BLaER1 (cell line): ENCODE measurements around the gene DMTF1.
A peak's percentile ranks its signal among the peaks of the same experiment; 100 is the strongest.
"Not testable (repeated sequence)": the region's sequence is repeated elsewhere in the genome, so short reads cannot be mapped to it uniquely, and the experiment has no call there.

Experiments used
- H3K27ac ChIP-seq: shearing (Covaris generic); formaldehyde crosslinking; 2 replicates; pipeline ENCODE4 v1.8.1; 2022
- H3K27me3 ChIP-seq: shearing (Covaris generic); formaldehyde crosslinking; 2 replicates; pipeline ENCODE4 v1.8.1; 2022
- H3K36me3 ChIP-seq: shearing (Covaris generic); formaldehyde crosslinking; 2 replicates; pipeline ENCODE4 v1.8.1; 2022
- H3K4me1 ChIP-seq: shearing (Covaris generic); formaldehyde crosslinking; 2 replicates; pipeline ENCODE4 v1.8.1; 2022
- H3K4me2 ChIP-seq: shearing (Covaris generic); formaldehyde crosslinking; 2 replicates; pipeline ENCODE4 v1.8.1; 2022
- H3K4me3 ChIP-seq: shearing (Covaris generic); formaldehyde crosslinking; 2 replicates; pipeline ENCODE4 v1.8.1; 2022
- H3K9ac ChIP-seq: shearing (Covaris generic); formaldehyde crosslinking; 2 replicates; pipeline ENCODE4 v1.8.1; 2022
- H3K9me3 ChIP-seq: shearing (Covaris generic); formaldehyde crosslinking; 2 replicates; pipeline ENCODE4 v1.8.1; 2022
- H4K20me1 ChIP-seq: shearing (Covaris generic); formaldehyde crosslinking; 2 replicates; pipeline ENCODE4 v1.8.1; 2022
- Cebpa-rat ChIP-seq: shearing (Covaris generic); IDR thresholded peaks from 2 replicates; pipeline ENCODE4 v1.8.1; 2022

The DMTF1 gene, protein sequence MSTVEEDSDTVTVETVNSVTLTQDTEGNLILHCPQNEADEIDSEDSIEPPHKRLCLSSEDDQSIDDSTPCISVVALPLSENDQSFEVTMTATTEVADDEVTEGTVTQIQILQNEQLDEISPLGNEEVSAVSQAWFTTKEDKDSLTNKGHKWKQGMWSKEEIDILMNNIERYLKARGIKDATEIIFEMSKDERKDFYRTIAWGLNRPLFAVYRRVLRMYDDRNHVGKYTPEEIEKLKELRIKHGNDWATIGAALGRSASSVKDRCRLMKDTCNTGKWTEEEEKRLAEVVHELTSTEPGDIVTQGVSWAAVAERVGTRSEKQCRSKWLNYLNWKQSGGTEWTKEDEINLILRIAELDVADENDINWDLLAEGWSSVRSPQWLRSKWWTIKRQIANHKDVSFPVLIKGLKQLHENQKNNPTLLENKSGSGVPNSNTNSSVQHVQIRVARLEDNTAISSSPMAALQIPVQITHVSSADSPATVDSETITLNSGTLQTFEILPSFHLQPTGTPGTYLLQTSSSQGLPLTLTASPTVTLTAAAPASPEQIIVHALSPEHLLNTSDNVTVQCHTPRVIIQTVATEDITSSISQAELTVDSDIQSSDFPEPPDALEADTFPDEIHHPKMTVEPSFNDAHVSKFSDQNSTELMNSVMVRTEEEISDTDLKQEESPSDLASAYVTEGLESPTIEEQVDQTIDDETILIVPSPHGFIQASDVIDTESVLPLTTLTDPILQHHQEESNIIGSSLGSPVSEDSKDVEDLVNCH

DNA sequence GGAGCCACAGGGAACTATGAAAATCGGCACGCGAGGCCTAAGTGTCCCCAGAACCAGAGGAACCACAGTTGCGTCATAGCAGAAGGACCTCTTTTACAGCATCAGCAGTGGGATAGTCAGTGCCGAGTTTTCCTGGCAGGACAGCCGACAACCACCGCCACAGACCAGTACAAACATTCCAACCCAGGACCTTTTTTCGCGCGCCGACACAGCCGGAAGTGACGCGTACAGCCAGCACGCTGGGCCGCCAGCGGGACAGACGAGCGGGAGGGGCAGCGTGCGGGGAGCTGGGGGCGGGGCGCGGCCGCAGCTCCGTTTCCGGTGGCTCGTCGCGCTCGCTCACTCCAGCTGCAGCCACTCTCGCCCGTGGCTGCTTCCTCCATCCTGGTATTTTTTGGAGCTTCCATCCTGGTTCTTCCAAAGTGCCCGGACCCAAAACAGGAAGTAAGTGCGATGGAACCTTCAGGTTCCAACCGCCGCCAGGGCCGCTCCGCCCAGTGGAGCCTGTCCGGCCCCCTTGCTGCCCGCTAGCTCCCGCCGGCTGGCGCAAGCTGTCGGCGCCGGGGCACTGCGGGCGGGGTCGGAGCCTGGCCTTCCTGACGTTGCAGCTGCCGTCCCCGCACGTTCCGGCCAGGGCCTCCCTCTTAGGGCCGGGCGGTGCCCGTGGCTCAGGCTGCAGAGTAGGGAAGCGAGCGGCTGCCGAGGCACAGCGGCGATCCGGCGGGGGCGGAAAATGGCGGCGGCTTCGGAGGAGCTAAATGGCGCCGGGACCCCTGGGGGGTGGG, at the start of gene DMTF1:
Gene DMTF1, plus strand, starts transcription at position 342 of the 785 bp plus-strand sequence. CDS start 12,489 bp downstream, outside the sequence.
- Histone ChIP-seq H3K4me1 (peaks cover 49% of the 10 kb centered on the region), H3K27me3 (no peaks in the 10 kb centered on the region), H3K9ac (peak within 1 kb of the TSS; percentile 98), H3K36me3 (0 out of 2 replicates have a peak, but pooled peaks cover 3% of the 10 kb centered on the region), H3K9me3 (no peaks in the 10 kb centered on the region), H4K20me1 (peaks cover 42% of the 10 kb centered on the region), H3K4me2 (peak within 1 kb of the TSS; percentile 91), H3K4me3 (peak within 1 kb of the TSS; percentile 94), H3K27ac (peak within 1 kb of the TSS; percentile 98)
- 0 out of 2 replicates have a peak, but pooled peaks have one; percentile 22 for TF ChIP-seq Cebpa-rat

- Histone ChIP-seq H3K9ac (no peak overlapping the region), H3K4me1 (peaks cover 6% of the 10 kb centered on the region; the same call in 1 of the 2 replicates), H3K4me2 (no peak overlapping the region), H3K27ac (no peak overlapping the region), H4K20me1 (no peaks in the 10 kb centered on the region), H3K27me3 (no peaks in the 10 kb centered on the region), H3K36me3 (no peaks in the 10 kb centered on the region), H3K9me3 (peaks cover 5% of the 10 kb centered on the region; the same call in 1 of the 2 replicates), H3K4me3 (no peak overlapping the region)
- no peak for TF ChIP-seq Cebpa-rat
These were observed 46.9 kb upstream of the DMTF1 start for GRCh38 chr7:87105401-87105800.

DNA sequence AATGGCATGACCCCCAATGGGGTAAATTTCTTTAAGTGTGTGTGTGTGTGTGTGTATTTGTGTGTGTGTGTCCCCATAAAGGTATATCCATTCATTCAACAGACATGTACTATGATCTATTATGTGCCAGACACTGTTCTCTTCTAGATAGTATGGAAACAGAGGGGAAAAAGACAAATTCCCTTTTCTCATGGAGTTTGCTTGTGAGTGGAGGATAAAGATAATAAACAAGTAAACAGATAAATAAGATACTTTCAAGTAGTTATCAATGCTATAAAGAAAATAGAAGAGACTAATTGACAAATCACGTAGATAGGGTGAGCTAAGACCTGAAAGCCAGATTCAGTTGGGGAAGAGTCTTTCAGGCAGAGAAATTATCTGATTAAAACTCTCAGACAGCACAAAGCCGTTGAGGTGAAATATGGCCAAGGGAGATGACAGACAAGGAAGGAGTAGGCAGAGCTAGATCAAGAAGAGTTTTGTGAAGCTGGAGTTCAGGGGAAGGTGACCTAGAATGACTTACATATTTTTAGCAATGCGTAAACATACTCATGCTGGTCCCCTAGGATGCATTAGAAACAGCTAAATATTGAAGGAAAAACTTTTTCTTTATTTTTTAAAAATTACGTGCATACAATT, 45.2 kb upstream of the DMTF1 start:
- Histone ChIP-seq H3K4me2 (no peak overlapping the region), H3K4me3 (no peak overlapping the region), H3K9ac (no peak overlapping the region), H4K20me1 (no peaks in the 10 kb centered on the region), H3K36me3 (no peaks in the 10 kb centered on the region), H3K4me1 (peaks cover 6% of the 10 kb centered on the region; the same call in 1 of the 2 replicates), H3K27ac (no peak overlapping the region), H3K9me3 (peaks cover 5% of the 10 kb centered on the region; the same call in 1 of the 2 replicates), H3K27me3 (no peaks in the 10 kb centered on the region)
- TF ChIP-seq Cebpa-rat, result no peak

DNA sequence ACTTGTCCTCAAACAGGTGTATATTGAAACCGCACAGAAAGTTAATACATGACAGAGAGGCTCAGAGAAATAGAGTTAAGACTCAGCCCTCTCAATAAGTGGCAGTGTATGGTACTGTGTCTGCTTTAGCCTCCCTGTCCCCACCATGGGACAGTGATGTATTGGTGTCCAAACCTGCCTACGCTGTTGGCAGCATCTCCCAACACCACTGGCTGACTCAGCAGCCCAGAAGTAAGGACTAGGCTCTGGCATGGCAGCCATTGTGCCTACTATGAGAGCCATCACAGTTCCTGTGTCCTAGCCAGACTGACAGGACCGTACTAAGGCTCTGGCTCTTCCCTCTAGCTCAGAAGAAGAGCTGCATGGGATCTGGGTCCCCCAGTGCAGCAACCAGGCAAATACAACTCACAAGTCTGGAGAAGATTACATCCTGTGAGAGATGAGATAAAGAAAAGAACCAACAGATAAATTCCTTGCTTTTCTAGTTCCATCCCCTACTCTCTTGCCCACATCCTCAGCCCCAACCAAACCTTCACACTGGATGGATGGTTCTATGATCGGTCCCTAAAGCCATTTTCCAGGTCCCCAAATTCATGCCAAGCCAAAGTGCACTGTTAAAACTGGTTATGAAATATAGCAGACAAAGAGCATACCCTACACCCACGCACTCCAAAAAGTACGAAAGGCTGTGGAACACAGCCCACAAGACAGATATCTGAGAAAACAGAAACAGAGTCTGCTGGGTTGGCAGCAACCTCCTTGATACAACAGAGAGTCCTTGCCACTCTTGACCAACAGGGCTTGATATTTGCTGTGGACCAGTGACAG, 44.1 kb upstream of the DMTF1 start:
- Histone ChIP-seq H3K9me3 (peaks cover 5% of the 10 kb centered on the region; the same call in 1 of the 2 replicates), H3K4me2 (no peak overlapping the region), H3K27ac (no peak overlapping the region), H3K4me3 (no peak overlapping the region), H3K4me1 (peaks cover 6% of the 10 kb centered on the region; the same call in 1 of the 2 replicates), H4K20me1 (no peaks in the 10 kb centered on the region), H3K27me3 (no peaks in the 10 kb centered on the region), H3K9ac (no peak overlapping the region), H3K36me3 (no peaks in the 10 kb centered on the region)
- TF ChIP-seq Cebpa-rat, result no peak

DNA sequence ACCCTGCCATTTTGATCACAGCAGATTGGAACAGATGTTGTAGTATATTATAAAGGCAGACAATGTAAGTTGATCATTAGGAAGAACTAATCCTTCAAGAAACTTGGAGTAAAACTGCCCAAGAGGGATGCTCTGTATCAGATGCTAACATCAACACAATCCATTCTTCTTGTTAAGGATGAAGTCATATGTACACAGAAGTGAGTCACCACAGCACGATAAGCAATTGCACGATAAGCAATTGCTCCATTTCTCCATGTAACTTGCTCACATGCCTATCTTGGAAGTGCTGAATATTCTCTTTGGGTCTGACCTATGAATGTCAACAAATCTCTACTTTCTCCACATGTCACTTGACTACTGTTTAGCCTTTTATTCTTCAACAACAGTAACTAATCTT, 41.5 kb upstream of the DMTF1 start:
- Histone ChIP-seq H3K9ac (no peak overlapping the region), H3K27me3 (no peaks in the 10 kb centered on the region), H4K20me1 (no peaks in the 10 kb centered on the region), H3K27ac (no peak overlapping the region), H3K4me2 (no peak overlapping the region), H3K9me3 (peaks cover 18% of the 10 kb centered on the region), H3K4me1 (no peaks in the 10 kb centered on the region), H3K36me3 (no peaks in the 10 kb centered on the region), H3K4me3 (no peak overlapping the region)
- TF ChIP-seq Cebpa-rat, result no peak

- no peaks in the 10 kb centered on the region for H3K4me1 ChIP-seq
- H3K9me3 ChIP-seq, result peaks cover 18% of the 10 kb centered on the region
- H3K27me3 ChIP-seq, result no peaks in the 10 kb centered on the region
- no peak overlapping the region for H3K4me3 ChIP-seq
- no peaks in the 10 kb centered on the region for H4K20me1 ChIP-seq
- H3K36me3 ChIP-seq, result no peaks in the 10 kb centered on the region
- no peak overlapping the region for H3K27ac ChIP-seq
- TF ChIP-seq Cebpa-rat, result no peak
- no peak overlapping the region for H3K9ac ChIP-seq
- no peak overlapping the region for H3K4me2 ChIP-seq
These were observed 40.4 kb upstream of the DMTF1 start for GRCh38 chr7:87111877-87112276.

GRCh38 chr7:87113077-87113476, 39.2 kb upstream of the DMTF1 start:
- H3K9ac ChIP-seq, result no peak overlapping the region
- TF ChIP-seq Cebpa-rat, result no peak
- no peaks in the 10 kb centered on the region for H3K27me3 ChIP-seq
- H3K36me3 ChIP-seq, result no peaks in the 10 kb centered on the region
- H3K27ac ChIP-seq, result no peak overlapping the region
- no peaks in the 10 kb centered on the region for H4K20me1 ChIP-seq
- H3K4me1 ChIP-seq, result no peaks in the 10 kb centered on the region
- H3K9me3 ChIP-seq, result peaks cover 18% of the 10 kb centered on the region
- no peak overlapping the region for H3K4me3 ChIP-seq
- no peak overlapping the region for H3K4me2 ChIP-seq

GRCh38 chr7:87113904-87114303, 38.3 kb upstream of the DMTF1 start:
- H3K9ac ChIP-seq, H3K36me3 ChIP-seq: not testable (repeated sequence)

GRCh38 chr7:87115772-87116171, 36.5 kb upstream of the DMTF1 start:
- peaks cover 18% of the 10 kb centered on the region for H3K9me3 ChIP-seq
- H4K20me1 ChIP-seq, H3K4me1 ChIP-seq, H3K4me3 ChIP-seq, H3K36me3 ChIP-seq, H3K4me2 ChIP-seq, H3K9ac ChIP-seq, H3K27ac ChIP-seq, H3K27me3 ChIP-seq: not testable (repeated sequence)

More at GRCh38 chr7:87113904-87114303, 38.3 kb upstream of the DMTF1 start:
- not testable (repeated sequence) for H3K4me3 ChIP-seq, H3K27me3 ChIP-seq, H3K4me1 ChIP-seq, H3K27ac ChIP-seq, H4K20me1 ChIP-seq, H3K4me2 ChIP-seq
- peaks cover 18% of the 10 kb centered on the region for H3K9me3 ChIP-seq
